Activated naive CD4-positive, alpha-beta T cell treated with Interleukin-2 at 50 U/mL for 16 hours (primary cell): ENCODE data around the gene NOTCH2.

Experiments used
- DNase-seq: peaks from one replicate; pipeline ENCODE4 v3.0.0-alpha.2; 2020

NOTCH2 gene

GRCh38 chr1:119869995-119870394, 199.5 kb downstream of the NOTCH2 start:
- no peak for DNase-seq

DNA sequence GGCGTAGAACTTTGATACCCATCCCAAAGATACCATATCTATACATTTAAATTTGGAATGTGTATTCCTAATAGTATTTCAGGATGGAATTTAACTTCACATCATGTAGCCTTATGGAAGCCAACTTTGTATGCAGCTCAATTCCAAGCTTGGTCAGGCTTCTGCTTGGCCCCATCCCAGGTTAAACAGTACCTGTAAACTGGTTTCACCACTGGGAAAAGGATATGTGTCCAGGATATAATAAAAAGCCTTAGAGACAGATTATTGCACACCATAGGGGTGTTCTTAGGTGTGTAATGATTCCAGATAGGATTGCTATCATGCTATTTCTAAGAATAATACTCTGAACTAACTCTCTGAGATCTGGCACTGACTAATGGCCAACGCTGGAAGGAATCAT, 201.3 kb downstream of the NOTCH2 start:
- DNase-seq, result no peak

DNA sequence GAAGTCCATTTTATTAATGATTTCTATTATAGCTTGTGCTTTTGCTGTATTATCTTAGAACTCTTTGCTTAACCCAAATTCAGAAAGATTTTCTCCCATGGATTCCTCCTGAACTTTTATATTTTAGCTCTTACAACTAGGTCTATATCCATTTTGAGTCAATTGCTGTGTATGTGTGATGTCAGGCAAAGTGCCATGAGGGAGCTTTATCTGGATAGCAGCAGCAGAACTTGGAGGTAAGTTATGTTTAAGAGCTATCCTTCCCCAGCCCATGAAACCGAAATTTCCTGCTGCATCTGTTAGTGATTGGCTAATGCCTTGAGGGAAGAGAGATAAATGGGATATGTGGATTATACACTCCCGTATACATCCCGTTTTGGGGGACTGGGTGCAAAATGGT, 203.0 kb downstream of the NOTCH2 start:
- no peak for DNase-seq

GRCh38 chr1:119865627-119866026, 203.8 kb downstream of the NOTCH2 start:
- DNase-seq, result no peak

- no peak for DNase-seq
Observed at GRCh38 chr1:119862276-119862675, 207.2 kb downstream of the NOTCH2 start.
